A549 treated with dexamethasone at 1 μM for 4 hours (cell line): Measurements from ENCODE around the gene SPIN4. TPM values are rescaled to one million over a fixed set of nuclear protein-coding genes. Genes with fewer than 3 reads are reported as not detected.

Experiments used
- total RNA-seq: library from RNA; stranded (reverse); fragments of 200-300 nt; extraction: Qiagen RNA extraction; gene quantifications from 5 replicates; pipeline ENCODE4 v1.2.3, GENCODE V29; 2022

Gene SPIN4
- total RNA-seq, result 3.7 to 5.8 TPM (median 5.2 TPM) in 5 replicates

GRCh38 chrX:63350941-63351616 lies at the start of gene SPIN4:
Gene SPIN4, minus strand, starts transcription at chrX:63351332. Its CDS starts 513 bp downstream, at chrX:63350819.

